ENCODE data around the gene VCAN. TPM values are rescaled to one million over a fixed set of nuclear protein-coding genes. Genes with fewer than 3 reads are reported as not detected.

The VCAN gene
- polyA plus RNA-seq, 2 of the 4 experiments (the other 2 are of a cell fraction): 26.0 to 42.0 TPM

DNA sequence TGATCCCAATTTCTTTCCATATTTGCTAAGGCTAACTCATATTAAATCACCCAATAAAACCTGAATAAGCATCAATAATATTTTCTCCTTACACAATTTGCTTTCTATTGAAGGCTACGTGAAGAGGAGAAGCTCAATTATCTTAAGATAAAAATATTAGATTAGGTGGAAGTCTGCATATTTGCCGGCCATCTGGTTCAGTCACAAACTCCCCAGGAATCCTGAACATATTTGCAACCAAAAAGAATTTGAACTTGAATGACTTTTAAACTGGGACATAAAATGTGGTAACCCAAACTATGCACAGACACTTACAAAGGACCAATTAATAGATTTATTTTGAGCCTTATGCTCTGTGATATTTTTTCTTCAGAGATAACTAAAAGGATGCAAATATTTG is 156.8 kb downstream of the VCAN start:
- Histone ChIP-seq H3K4me2 (no peak overlapping the region), H3K9me3 (no peaks in the 10 kb centered on the region), H3K4me3 (no peak overlapping the region), H3K4me1 (peaks cover 9% of the 10 kb centered on the region; the same call in 1 of the 3 replicates), H3K27ac (no peak overlapping the region)
- POLR2A ChIA-PET: no interaction called here
- no peak for DNase-seq (ENCODE audit: low read depth in 1 of 2, low spot score in 1 of 2)
- no peak for ATAC-seq
- WGBS (ENCODE audit: missing lambda C conversion rate): 34% methylated on average over 2 of the region's 2 CpGs
- CTCF ChIA-PET: interaction anchor here (1.5 kb wide), 1 partner anchor 21 kb away, joined by 3 read pairs; no protein-coding TSS in a partner anchor
- no peak for TF ChIP-seq RAD21 (conservative IDR thresholded peaks at IDR 0.05 in 1 of 2, IDR thresholded peaks at IDR 0.05 in 1 of 2)
- TF ChIP-seq HOXB5 (CRISPR knock-in tag; IDR thresholded peaks at IDR 0.05): no peak
- no peak for FAIRE-seq

Other genes with a start within 250 kb of the VCAN start
- gene HAPLN1, start 249.1 kb downstream of the VCAN start, polyA plus RNA-seq (2011; rRNA removed): not detected in 2 replicates
- gene HAPLN1, start 249.1 kb downstream of the VCAN start, polyA plus RNA-seq (2017; fragmentation: RNase III; extraction: RNeasy Plus Mini Kit Qiagen cat#74134 plus additional on column Dnase treatment): not detected in 3 replicates